Gastrocnemius medialis (tissue), 4 donors: Measurements from ENCODE around the gene EPX.

Source experiments
- POLR2A ChIP-seq, 2 donors: fragments of 450-650 bp; IDR thresholded peaks; one replicate each; pipeline ENCODE4 v1.6.1; 2017; ENCODE audit warnings: antibody characterized with exemption in 2 of 2, mild to moderate bottlenecking in 2 of 2, moderate library complexity in 2 of 2
- TF ChIP-seq, protein P1 (sequence below), 5 experiments: fragments of 450-650 bp in 3 of 5; fragments of 200-600 bp in 2 of 5; sonication (generic) in 2 of 5; IDR thresholded peaks in 4 of 5; conservative IDR thresholded peaks in 1 of 5; 1 replicate in 4 of 5; 2 replicates in 1 of 5; pipeline ENCODE4 v1.5.1; 2016 to 2019; ENCODE audit warnings: antibody characterized with exemption in 5 of 5, mild to moderate bottlenecking in 3 of 5, moderate library complexity in 3 of 5

DNA sequence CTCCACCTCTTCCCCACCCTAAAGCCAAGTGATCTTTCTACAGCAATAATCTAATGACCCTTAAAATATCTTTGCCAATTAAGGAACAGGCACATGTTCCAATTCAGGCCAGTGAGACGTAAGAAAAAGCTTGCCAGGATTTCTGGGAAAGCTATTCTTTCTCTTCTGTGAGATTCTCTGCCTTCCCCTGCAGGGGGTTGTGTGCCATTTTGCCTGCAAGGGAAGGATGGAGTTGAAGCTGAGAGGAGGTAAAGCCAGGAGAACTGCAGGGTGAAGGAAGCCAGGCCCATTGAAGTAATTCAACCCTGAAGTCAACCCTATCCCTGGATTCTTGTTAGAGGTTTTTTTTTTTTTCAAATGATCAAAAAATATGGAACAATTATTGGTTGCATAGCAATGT, 36.9 kb downstream of the EPX start:
- no peak for TF ChIP-seq POLR2A (IDR thresholded peaks at IDR 0.05)
- TF ChIP-seq, protein P1, sequence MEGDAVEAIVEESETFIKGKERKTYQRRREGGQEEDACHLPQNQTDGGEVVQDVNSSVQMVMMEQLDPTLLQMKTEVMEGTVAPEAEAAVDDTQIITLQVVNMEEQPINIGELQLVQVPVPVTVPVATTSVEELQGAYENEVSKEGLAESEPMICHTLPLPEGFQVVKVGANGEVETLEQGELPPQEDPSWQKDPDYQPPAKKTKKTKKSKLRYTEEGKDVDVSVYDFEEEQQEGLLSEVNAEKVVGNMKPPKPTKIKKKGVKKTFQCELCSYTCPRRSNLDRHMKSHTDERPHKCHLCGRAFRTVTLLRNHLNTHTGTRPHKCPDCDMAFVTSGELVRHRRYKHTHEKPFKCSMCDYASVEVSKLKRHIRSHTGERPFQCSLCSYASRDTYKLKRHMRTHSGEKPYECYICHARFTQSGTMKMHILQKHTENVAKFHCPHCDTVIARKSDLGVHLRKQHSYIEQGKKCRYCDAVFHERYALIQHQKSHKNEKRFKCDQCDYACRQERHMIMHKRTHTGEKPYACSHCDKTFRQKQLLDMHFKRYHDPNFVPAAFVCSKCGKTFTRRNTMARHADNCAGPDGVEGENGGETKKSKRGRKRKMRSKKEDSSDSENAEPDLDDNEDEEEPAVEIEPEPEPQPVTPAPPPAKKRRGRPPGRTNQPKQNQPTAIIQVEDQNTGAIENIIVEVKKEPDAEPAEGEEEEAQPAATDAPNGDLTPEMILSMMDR (IDR thresholded peaks at IDR 0.05 in 4 of 5, conservative IDR thresholded peaks at IDR 0.05 in 1 of 5) = no peak
